PC-3 (cell line): ENCODE measurements around the gene DPH5. TPM values are rescaled to one million over a fixed set of nuclear protein-coding genes. Genes with fewer than 3 reads are reported as not detected.
A peak's percentile ranks its signal among the peaks of the same experiment; 100 is the strongest.
"Not testable (repeated sequence)": the region's sequence is repeated elsewhere in the genome, so short reads cannot be mapped to it uniquely, and the experiment has no call there.

ENCODE experiments used
- ATAC-seq: fragments of 200-7000 bp; cut with Tn5 transposase; 2 replicates; pipeline ENCODE4 v1.9.1; 2020; ENCODE audit warnings: mild to moderate bottlenecking, moderate library complexity
- BruUV-seq: library from RNA; stranded (reverse); fragments of 400-500 nt; replicated peaks from 2 replicates; lab custom pipeline; 2021; lab: Mats Ljungman, UMichigan
- CTCF ChIA-PET: fragments of 300-600 bp; sonication (Branson Sonifier 250); formaldehyde crosslinking; loops from one replicate; lab custom pipeline; 2022; ENCODE audit warnings: antibody characterized with exemption; lab: Charles Lee
- POLR2A ChIA-PET: fragments of 300-600 bp; sonication (Branson Sonifier 250); formaldehyde crosslinking; loops from one replicate; lab custom pipeline; 2022; ENCODE audit warnings: antibody characterized with exemption; ENCODE audit not compliant: unreplicated experiment; lab: Charles Lee
- DNase-seq: peaks from one replicate; pipeline ENCODE4 v3.0.0-alpha.2; 2015
- H2AFZ ChIP-seq: fragments of 300-600 bp; sonication (generic); 2 replicates; pipeline ENCODE4 v1.6.0; 2016; ENCODE audit warnings: antibody characterized with exemption, low read length
- H3F3A ChIP-seq: fragments of 300-600 bp; sonication (generic); one replicate; pipeline ENCODE4 v1.6.0; 2017; ENCODE audit warnings: antibody characterized with exemption, low read length, control low read depth, mild to moderate bottlenecking; ENCODE audit not compliant: unreplicated experiment
- H3K27ac ChIP-seq: fragments of 300-600 bp; sonication (generic); 2 replicates; pipeline ENCODE4 v1.5.1; 2016; ENCODE audit warnings: mild to moderate bottlenecking, low read length
- H3K27me3 ChIP-seq: fragments of 300-600 bp; sonication (generic); 2 replicates; pipeline ENCODE4 v1.6.1; 2016; ENCODE audit warnings: low read length, mixed read lengths
- H3K36me3 ChIP-seq: fragments of 300-600 bp; sonication (generic); 2 replicates; pipeline ENCODE4 v1.6.1; 2016; ENCODE audit warnings: low read depth, mixed run types, low read length, mixed read lengths
- H3K4me1 ChIP-seq: fragments of 300-600 bp; sonication (generic); 2 replicates; pipeline ENCODE4 v1.5.1; 2016; ENCODE audit warnings: low read length; ENCODE audit not compliant: insufficient read depth
- H3K4me2 ChIP-seq: fragments of 300-600 bp; sonication (generic); 2 replicates; pipeline ENCODE4 v1.6.0; 2016; ENCODE audit warnings: low read length
- H3K4me3 ChIP-seq: fragments of 300-600 bp; sonication (generic); 2 replicates; pipeline ENCODE4 v1.5.1; 2016; ENCODE audit warnings: mild to moderate bottlenecking, low read length, mixed read lengths
- H3K79me2 ChIP-seq: fragments of 300-600 bp; sonication (generic); 2 replicates; pipeline ENCODE4 v1.6.1; 2017; ENCODE audit warnings: low read length, mixed read lengths
- H3K9ac ChIP-seq: fragments of 300-600 bp; sonication (generic); 2 replicates; pipeline ENCODE4 v1.6.0; 2016; ENCODE audit warnings: mild to moderate bottlenecking, low read length
- H3K9me2 ChIP-seq: fragments of 300-600 bp; sonication (generic); replicated peaks from 2 replicates; pipeline ENCODE4 v1.6.1; 2016; ENCODE audit warnings: mixed run types, low read length, mixed read lengths
- H3K9me3 ChIP-seq: fragments of 300-600 bp; sonication (generic); 2 replicates; pipeline ENCODE4 v1.6.1; 2016; ENCODE audit warnings: low read length, mixed read lengths
- H4K20me1 ChIP-seq: fragments of 300-600 bp; sonication (generic); 2 replicates; pipeline ENCODE4 v1.6.1; 2016; ENCODE audit warnings: low read length, mixed read lengths
- EZH2 ChIP-seq: fragments of 300-600 bp; sonication (generic); IDR thresholded peaks from one replicate; pipeline ENCODE4 v1.6.1; 2017; ENCODE audit warnings: antibody characterized with exemption, mild to moderate bottlenecking, low read length; ENCODE audit not compliant: unreplicated experiment
- EZH2phosphoT487 ChIP-seq: fragments of 300-600 bp; sonication (generic); IDR thresholded peaks from 2 replicates; pipeline ENCODE4 v1.6.1; 2018; ENCODE audit warnings: mild to moderate bottlenecking, antibody characterized with exemption, low read length, borderline replicate concordance
- intact Hi-C: fragments of 100-400 bp; cut with micrococcal nuclease; formaldehyde crosslinking; loops from 2 replicates; pipeline ENCODE4 v1.9.0; 2023
- total RNA-seq: library from RNA; depleted of rRNA; stranded (reverse); fragments of >200 nt; gene quantifications from 2 replicates; pipeline ENCODE4 v1.2.3, GENCODE V29; 2014
- TF ChIP-seq, protein P1 (sequence below): fragments of 300-600 bp; sonication (generic); conservative IDR thresholded peaks from 2 replicates; pipeline ENCODE4 v1.5.1; 2017; ENCODE audit warnings: antibody characterized with exemption, low read depth, mild to moderate bottlenecking, low read length

DPH5 gene
- total RNA-seq, 1 experiment from 2014 or later = 24.9 TPM

DNA sequence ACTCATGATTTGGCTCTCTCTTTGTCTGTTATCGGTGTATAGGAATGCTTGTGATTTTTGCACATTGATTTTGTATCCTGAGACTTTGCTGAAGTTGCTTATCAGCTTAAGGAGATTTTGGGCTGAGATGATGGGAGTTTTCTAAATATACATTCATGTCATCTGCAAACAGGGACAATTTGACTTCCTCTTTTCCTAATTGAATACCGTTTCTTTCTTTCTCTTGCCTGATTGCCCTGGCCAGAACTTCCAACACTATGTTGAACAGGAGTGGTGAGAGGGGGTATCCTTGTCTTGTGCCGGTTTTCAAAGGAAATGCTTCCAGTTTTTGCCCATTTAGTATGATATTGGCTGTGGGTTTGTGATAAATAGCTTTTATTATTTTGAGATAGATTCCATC lies 79.5 kb downstream of the DPH5 start:
- H3F3A ChIP-seq, H3K4me2 ChIP-seq, H3K27me3 ChIP-seq, ATAC-seq, H2AFZ ChIP-seq, POLR2A ChIA-PET, H3K9me3 ChIP-seq, H3K4me3 ChIP-seq, DNase-seq, intact Hi-C loops, H3K9me2 ChIP-seq, H3K79me2 ChIP-seq, H3K27ac ChIP-seq, H4K20me1 ChIP-seq, CTCF ChIA-PET, BruUV-seq, H3K9ac ChIP-seq: not testable (repeated sequence)
- Histone ChIP-seq H3K36me3 (peaks cover 12% of the 10 kb centered on the region), H3K4me1 (peaks cover 12% of the 10 kb centered on the region)

DNA sequence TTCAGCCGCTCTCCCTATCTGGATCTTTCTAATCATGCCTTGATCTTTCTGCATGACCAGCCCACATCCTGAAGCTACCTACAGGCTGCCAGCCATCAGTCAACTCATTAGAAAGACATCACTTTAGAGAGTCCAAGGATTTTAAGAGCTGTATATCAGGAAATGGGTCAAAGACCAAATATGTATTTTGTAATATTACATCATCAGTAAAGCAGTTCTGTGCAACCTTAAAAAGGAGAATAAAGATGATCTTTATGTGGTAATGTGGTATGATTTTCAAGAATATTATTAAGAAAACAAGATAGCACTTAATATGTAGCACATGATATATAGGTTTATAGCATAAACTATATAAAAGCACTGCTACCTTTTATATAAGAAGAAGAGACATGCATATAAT lies 82.1 kb downstream of the DPH5 start:
- intact Hi-C loops = no loop called here
- H4K20me1 ChIP-seq = no peaks in the 10 kb centered on the region
- no peak overlapping the region for H3K27ac ChIP-seq
- ATAC-seq = 0 out of 2 replicates have a peak, but pooled peaks have one; percentile 22
- no peaks in the 10 kb centered on the region for H3K9me2 ChIP-seq
- no peak overlapping the region for H3K9ac ChIP-seq
- ChIA-PET POLR2A (interaction anchor here (0.6 kb wide), 1 partner anchor 233 kb away, joined by 14 read pairs; no protein-coding TSS in a partner anchor), CTCF (no interaction called here)
- 0 out of 2 replicates have a peak, but pooled peaks cover under 1% of the 10 kb centered on the region for H3K4me1 ChIP-seq
- no peaks in the 10 kb centered on the region for H3K9me3 ChIP-seq
- no peak overlapping the region for H3K4me2 ChIP-seq
- BruUV-seq = no TSS peak
- H3F3A ChIP-seq = no peaks in the 10 kb centered on the region
- no peaks in the 10 kb centered on the region for H3K27me3 ChIP-seq
- H3K79me2 ChIP-seq = no peaks in the 10 kb centered on the region
- TF ChIP-seq EZH2 = no peak
- TF ChIP-seq, protein P1, sequence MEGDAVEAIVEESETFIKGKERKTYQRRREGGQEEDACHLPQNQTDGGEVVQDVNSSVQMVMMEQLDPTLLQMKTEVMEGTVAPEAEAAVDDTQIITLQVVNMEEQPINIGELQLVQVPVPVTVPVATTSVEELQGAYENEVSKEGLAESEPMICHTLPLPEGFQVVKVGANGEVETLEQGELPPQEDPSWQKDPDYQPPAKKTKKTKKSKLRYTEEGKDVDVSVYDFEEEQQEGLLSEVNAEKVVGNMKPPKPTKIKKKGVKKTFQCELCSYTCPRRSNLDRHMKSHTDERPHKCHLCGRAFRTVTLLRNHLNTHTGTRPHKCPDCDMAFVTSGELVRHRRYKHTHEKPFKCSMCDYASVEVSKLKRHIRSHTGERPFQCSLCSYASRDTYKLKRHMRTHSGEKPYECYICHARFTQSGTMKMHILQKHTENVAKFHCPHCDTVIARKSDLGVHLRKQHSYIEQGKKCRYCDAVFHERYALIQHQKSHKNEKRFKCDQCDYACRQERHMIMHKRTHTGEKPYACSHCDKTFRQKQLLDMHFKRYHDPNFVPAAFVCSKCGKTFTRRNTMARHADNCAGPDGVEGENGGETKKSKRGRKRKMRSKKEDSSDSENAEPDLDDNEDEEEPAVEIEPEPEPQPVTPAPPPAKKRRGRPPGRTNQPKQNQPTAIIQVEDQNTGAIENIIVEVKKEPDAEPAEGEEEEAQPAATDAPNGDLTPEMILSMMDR = no peak
- no peak for TF ChIP-seq EZH2phosphoT487
- H3K36me3 ChIP-seq = peaks cover 7% of the 10 kb centered on the region
- H3K4me3 ChIP-seq = no peak overlapping the region
- H2AFZ ChIP-seq = no peak overlapping the region
- no peak for DNase-seq

- no peak overlapping the region for H3K4me3 ChIP-seq
- no peaks in the 10 kb centered on the region for H3K9me2 ChIP-seq
- no peak overlapping the region for H3K9ac ChIP-seq
- DNase-seq = no peak
- H3K79me2 ChIP-seq = no peaks in the 10 kb centered on the region
- TF ChIP-seq, protein P1 = no peak
- TF ChIP-seq EZH2 (no peak), EZH2phosphoT487 (no peak)
- no TSS peak for BruUV-seq
- H4K20me1 ChIP-seq = no peaks in the 10 kb centered on the region
- no peaks in the 10 kb centered on the region for H3K9me3 ChIP-seq
- ChIA-PET POLR2A (no interaction called here), CTCF (no interaction called here)
- H3F3A ChIP-seq = no peaks in the 10 kb centered on the region
- no peak overlapping the region for H3K4me2 ChIP-seq
- no peak for ATAC-seq
- intact Hi-C loops = no loop called here
- peaks cover 13% of the 10 kb centered on the region for H3K36me3 ChIP-seq
- no peaks in the 10 kb centered on the region for H3K4me1 ChIP-seq
- no peaks in the 10 kb centered on the region for H3K27me3 ChIP-seq
- H3K27ac ChIP-seq = no peak overlapping the region
- no peak overlapping the region for H2AFZ ChIP-seq
Measured at GRCh38 chr1:100942304-100943046, 83.1 kb downstream of the DPH5 start.
